ENCODE data around the gene PTRHD1.
"Not testable (repeated sequence)": the region's sequence is repeated elsewhere in the genome, so short reads cannot be mapped to it uniquely, and the experiment has no call there.

PTRHD1 gene

GRCh38 chr2:24815171-24815570 lies 22.0 kb upstream of the PTRHD1 start:
- ChIA-PET CTCF (interaction anchor here (1.1 to 2.5 kb wide), 5 partner anchors 12 to 406 kb away, joined by 3 to 15 read pairs (median 6); partner anchors contain the start of genes CENPO and PTRHD1), POLR2A (no interaction called here)
- TF ChIP-seq, protein P1, sequence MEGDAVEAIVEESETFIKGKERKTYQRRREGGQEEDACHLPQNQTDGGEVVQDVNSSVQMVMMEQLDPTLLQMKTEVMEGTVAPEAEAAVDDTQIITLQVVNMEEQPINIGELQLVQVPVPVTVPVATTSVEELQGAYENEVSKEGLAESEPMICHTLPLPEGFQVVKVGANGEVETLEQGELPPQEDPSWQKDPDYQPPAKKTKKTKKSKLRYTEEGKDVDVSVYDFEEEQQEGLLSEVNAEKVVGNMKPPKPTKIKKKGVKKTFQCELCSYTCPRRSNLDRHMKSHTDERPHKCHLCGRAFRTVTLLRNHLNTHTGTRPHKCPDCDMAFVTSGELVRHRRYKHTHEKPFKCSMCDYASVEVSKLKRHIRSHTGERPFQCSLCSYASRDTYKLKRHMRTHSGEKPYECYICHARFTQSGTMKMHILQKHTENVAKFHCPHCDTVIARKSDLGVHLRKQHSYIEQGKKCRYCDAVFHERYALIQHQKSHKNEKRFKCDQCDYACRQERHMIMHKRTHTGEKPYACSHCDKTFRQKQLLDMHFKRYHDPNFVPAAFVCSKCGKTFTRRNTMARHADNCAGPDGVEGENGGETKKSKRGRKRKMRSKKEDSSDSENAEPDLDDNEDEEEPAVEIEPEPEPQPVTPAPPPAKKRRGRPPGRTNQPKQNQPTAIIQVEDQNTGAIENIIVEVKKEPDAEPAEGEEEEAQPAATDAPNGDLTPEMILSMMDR (IDR thresholded peaks at IDR 0.05; ENCODE audit: insufficient read depth, low read length, missing control alignments): no peak
- no peak overlapping the region for H3K4me3 ChIP-seq (ENCODE audit: low read depth, low read length)
- no peak for DNase-seq (ENCODE audit: low read depth, low spot score)

- no peak for DNase-seq (ENCODE audit: low read depth, low spot score)
- H3K4me3 ChIP-seq (ENCODE audit: low read depth, low read length): no peak overlapping the region
- POLR2A ChIA-PET: no interaction called here
- TF ChIP-seq, protein P1 (IDR thresholded peaks at IDR 0.05; ENCODE audit: insufficient read depth, low read length, missing control alignments): no peak
- CTCF ChIA-PET: interaction anchor here (1.1 to 2.5 kb wide), 5 partner anchors 13 to 406 kb away, joined by 3 to 15 read pairs (median 6); partner anchors contain the start of genes CENPO and PTRHD1
Measured at GRCh38 chr2:24814516-24814915, 21.3 kb upstream of the PTRHD1 start.

- no peak overlapping the region for H3K4me3 ChIP-seq (ENCODE audit: low read depth, low read length)
- TF ChIP-seq, protein P1 (IDR thresholded peaks at IDR 0.05; ENCODE audit: insufficient read depth, low read length, missing control alignments): no peak
- DNase-seq (ENCODE audit: low read depth, low spot score): no peak
- ChIA-PET POLR2A (no interaction called here), CTCF (interaction anchor here (1.5 to 3.6 kb wide), 2 partner anchors 13 to 21 kb away, joined by 6 to 22 read pairs; partner anchors contain the start of genes CENPO and PTRHD1)
Measured at GRCh38 chr2:24813691-24814137, 20.5 kb upstream of the PTRHD1 start.

GRCh38 chr2:24809316-24810007 lies 16.3 kb upstream of the PTRHD1 start:
- ChIA-PET POLR2A (no interaction called here), CTCF (interaction anchor here (1.0 to 1.7 kb wide), 4 partner anchors 10 to 400 kb away, joined by 3 to 7 read pairs (median 4); partner anchors contain the start of genes CENPO and PTRHD1)
- TF ChIP-seq, protein P1 (IDR thresholded peaks at IDR 0.05; ENCODE audit: insufficient read depth, low read length, missing control alignments): no peak
- no peak overlapping the region for H3K4me3 ChIP-seq (ENCODE audit: low read depth, low read length)
- DNase-seq (ENCODE audit: low read depth, low spot score): no peak

- TF ChIP-seq, protein P1 (IDR thresholded peaks at IDR 0.05; ENCODE audit: insufficient read depth, low read length, missing control alignments): no peak
- POLR2A ChIA-PET: interaction anchor here (0.6 kb wide), 1 partner anchor 9 kb away, joined by 3 read pairs; no protein-coding TSS in a partner anchor
- DNase-seq (ENCODE audit: low read depth, low spot score): no peak
- H3K4me3 ChIP-seq (ENCODE audit: low read depth, low read length): no peak overlapping the region
- CTCF ChIA-PET: interaction anchor here (1.2 to 1.3 kb wide), 2 partner anchors 14 to 15 kb away, joined by 3 to 5 read pairs; no protein-coding TSS in a partner anchor
Measured at GRCh38 chr2:24806661-24807036, 13.5 kb upstream of the PTRHD1 start.

GRCh38 chr2:24805811-24806660 lies 12.8 kb upstream of the PTRHD1 start:
- DNase-seq (ENCODE audit: low read depth, low spot score); H3K4me3 ChIP-seq (ENCODE audit: low read depth, low read length): not testable (repeated sequence)
- POLR2A ChIA-PET: interaction anchor here (0.6 kb wide), 1 partner anchor 9 kb away, joined by 3 read pairs; no protein-coding TSS in a partner anchor
- CTCF ChIA-PET: interaction anchor here (1.2 to 1.3 kb wide), 2 partner anchors 14 kb away, joined by 3 to 5 read pairs; no protein-coding TSS in a partner anchor

- DNase-seq (ENCODE audit: low read depth, low spot score); CTCF ChIA-PET; POLR2A ChIA-PET; H3K4me3 ChIP-seq (ENCODE audit: low read depth, low read length): not testable (repeated sequence)
Measured at GRCh38 chr2:24800487-24800886, 7.3 kb upstream of the PTRHD1 start.
